PC-3 (cell line): Measurements from ENCODE around the gene PRM2. TPM values are rescaled to one million over a fixed set of nuclear protein-coding genes. Genes with fewer than 3 reads are reported as not detected.
A peak's percentile ranks its signal among the peaks of the same experiment; 100 is the strongest.

Experiments
- ATAC-seq: fragments of 200-7000 bp; cut with Tn5 transposase; 2 replicates; pipeline ENCODE4 v1.9.1; 2020; ENCODE audit warnings: mild to moderate bottlenecking, moderate library complexity
- BruUV-seq: library from RNA; stranded (reverse); fragments of 400-500 nt; replicated peaks from 2 replicates; lab custom pipeline; 2021; lab: Mats Ljungman, UMichigan
- CTCF ChIA-PET: fragments of 300-600 bp; sonication (Branson Sonifier 250); formaldehyde crosslinking; loops from one replicate; lab custom pipeline; 2022; ENCODE audit warnings: antibody characterized with exemption; lab: Charles Lee
- POLR2A ChIA-PET: fragments of 300-600 bp; sonication (Branson Sonifier 250); formaldehyde crosslinking; loops from one replicate; lab custom pipeline; 2022; ENCODE audit warnings: antibody characterized with exemption; ENCODE audit not compliant: unreplicated experiment; lab: Charles Lee
- DNase-seq: peaks from one replicate; pipeline ENCODE4 v3.0.0-alpha.2; 2015
- H2AFZ ChIP-seq: fragments of 300-600 bp; sonication (generic); 2 replicates; pipeline ENCODE4 v1.6.0; 2016; ENCODE audit warnings: antibody characterized with exemption, low read length
- H3F3A ChIP-seq: fragments of 300-600 bp; sonication (generic); one replicate; pipeline ENCODE4 v1.6.0; 2017; ENCODE audit warnings: antibody characterized with exemption, low read length, control low read depth, mild to moderate bottlenecking; ENCODE audit not compliant: unreplicated experiment
- H3K27ac ChIP-seq: fragments of 300-600 bp; sonication (generic); 2 replicates; pipeline ENCODE4 v1.5.1; 2016; ENCODE audit warnings: mild to moderate bottlenecking, low read length
- H3K27me3 ChIP-seq: fragments of 300-600 bp; sonication (generic); 2 replicates; pipeline ENCODE4 v1.6.1; 2016; ENCODE audit warnings: low read length, mixed read lengths
- H3K36me3 ChIP-seq: fragments of 300-600 bp; sonication (generic); 2 replicates; pipeline ENCODE4 v1.6.1; 2016; ENCODE audit warnings: low read depth, mixed run types, low read length, mixed read lengths
- H3K4me1 ChIP-seq: fragments of 300-600 bp; sonication (generic); 2 replicates; pipeline ENCODE4 v1.5.1; 2016; ENCODE audit warnings: low read length; ENCODE audit not compliant: insufficient read depth
- H3K4me2 ChIP-seq: fragments of 300-600 bp; sonication (generic); 2 replicates; pipeline ENCODE4 v1.6.0; 2016; ENCODE audit warnings: low read length
- H3K4me3 ChIP-seq: fragments of 300-600 bp; sonication (generic); 2 replicates; pipeline ENCODE4 v1.5.1; 2016; ENCODE audit warnings: mild to moderate bottlenecking, low read length, mixed read lengths
- H3K79me2 ChIP-seq: fragments of 300-600 bp; sonication (generic); 2 replicates; pipeline ENCODE4 v1.6.1; 2017; ENCODE audit warnings: low read length, mixed read lengths
- H3K9ac ChIP-seq: fragments of 300-600 bp; sonication (generic); 2 replicates; pipeline ENCODE4 v1.6.0; 2016; ENCODE audit warnings: mild to moderate bottlenecking, low read length
- H3K9me2 ChIP-seq: fragments of 300-600 bp; sonication (generic); replicated peaks from 2 replicates; pipeline ENCODE4 v1.6.1; 2016; ENCODE audit warnings: mixed run types, low read length, mixed read lengths
- H3K9me3 ChIP-seq: fragments of 300-600 bp; sonication (generic); 2 replicates; pipeline ENCODE4 v1.6.1; 2016; ENCODE audit warnings: low read length, mixed read lengths
- H4K20me1 ChIP-seq: fragments of 300-600 bp; sonication (generic); 2 replicates; pipeline ENCODE4 v1.6.1; 2016; ENCODE audit warnings: low read length, mixed read lengths
- CTCF ChIP-seq: fragments of 300-600 bp; sonication (generic); conservative IDR thresholded peaks from 2 replicates; pipeline ENCODE4 v1.5.1; 2017; ENCODE audit warnings: antibody characterized with exemption, low read depth, mild to moderate bottlenecking, low read length
- EZH2 ChIP-seq: fragments of 300-600 bp; sonication (generic); IDR thresholded peaks from one replicate; pipeline ENCODE4 v1.6.1; 2017; ENCODE audit warnings: antibody characterized with exemption, mild to moderate bottlenecking, low read length; ENCODE audit not compliant: unreplicated experiment
- EZH2phosphoT487 ChIP-seq: fragments of 300-600 bp; sonication (generic); IDR thresholded peaks from 2 replicates; pipeline ENCODE4 v1.6.1; 2018; ENCODE audit warnings: mild to moderate bottlenecking, antibody characterized with exemption, low read length, borderline replicate concordance
- intact Hi-C: fragments of 100-400 bp; cut with micrococcal nuclease; formaldehyde crosslinking; loops from 2 replicates; pipeline ENCODE4 v1.9.0; 2023
- total RNA-seq: library from RNA; depleted of rRNA; stranded (reverse); fragments of >200 nt; gene quantifications from 2 replicates; pipeline ENCODE4 v1.2.3, GENCODE V29; 2014

Gene PRM2
- total RNA-seq, 1 experiment from 2014 or later: not detected

- 0 out of 2 replicates have a peak overlapping the region, but pooled peaks have one; percentile 43 for H3K4me3 ChIP-seq
- intact Hi-C loops: no loop called here
- ATAC-seq (peak; percentile 45; the same call in 1 of the 2 replicates), DNase-seq (peak; percentile 56)
- no peaks in the 10 kb centered on the region for H3K79me2 ChIP-seq
- H4K20me1 ChIP-seq: no peaks in the 10 kb centered on the region
- H3K27ac ChIP-seq: no peak overlapping the region
- no peaks in the 10 kb centered on the region for H3K27me3 ChIP-seq
- H3K36me3 ChIP-seq: no peaks in the 10 kb centered on the region
- H3K4me2 ChIP-seq: peak overlapping the region; percentile 65
- BruUV-seq: no TSS peak
- H2AFZ ChIP-seq: peak overlapping the region; percentile 55
- CTCF ChIA-PET: no interaction called here
- no peak for TF ChIP-seq CTCF
- TF ChIP-seq EZH2phosphoT487: no peak
- no peak for TF ChIP-seq EZH2
- H3K4me1 ChIP-seq: no peaks in the 10 kb centered on the region; the same call in 1 of the 2 replicates
- no peaks in the 10 kb centered on the region for H3K9me2 ChIP-seq
- no peaks in the 10 kb centered on the region for H3F3A ChIP-seq
- POLR2A ChIA-PET: no interaction called here
- H3K9me3 ChIP-seq: no peaks in the 10 kb centered on the region
- no peak overlapping the region for H3K9ac ChIP-seq
These were observed 27.3 kb upstream of the PRM2 start for GRCh38 chr16:11303405-11304138.

- Histone ChIP-seq H2AFZ (peak overlapping the region; percentile 55), H3K4me2 (peak overlapping the region; percentile 65; the same call in 1 of the 2 replicates)
- no peak for ATAC-seq
These were observed 26.7 kb upstream of the PRM2 start for GRCh38 chr16:11302977-11303376.

More at GRCh38 chr16:11302977-11303376, 26.7 kb upstream of the PRM2 start:
- no peak overlapping the region for H3K9ac ChIP-seq
- no peak overlapping the region for H3K4me3 ChIP-seq
- CTCF ChIA-PET: no interaction called here
- no peak overlapping the region for H3K27ac ChIP-seq
- H3K36me3 ChIP-seq: no peaks in the 10 kb centered on the region
- no peaks in the 10 kb centered on the region for H3K27me3 ChIP-seq
- no TSS peak for BruUV-seq
- POLR2A ChIA-PET: no interaction called here
- intact Hi-C loops: no loop called here
- no peak for TF ChIP-seq CTCF
- no peak for TF ChIP-seq EZH2
- no peak for TF ChIP-seq EZH2phosphoT487
- no peaks in the 10 kb centered on the region for H3K9me2 ChIP-seq
- no peaks in the 10 kb centered on the region for H4K20me1 ChIP-seq
- DNase-seq: no peak
- H3F3A ChIP-seq: no peaks in the 10 kb centered on the region
- no peaks in the 10 kb centered on the region; the same call in 1 of the 2 replicates for H3K4me1 ChIP-seq
- no peaks in the 10 kb centered on the region for H3K9me3 ChIP-seq
- H3K79me2 ChIP-seq: no peaks in the 10 kb centered on the region
